Caco-2 (cell line): ENCODE results near the gene MTNR1B. TPM values are rescaled to one million over a fixed set of nuclear protein-coding genes. Genes with fewer than 3 reads are reported as not detected.

ENCODE experiments used
- BruUV-seq: library from RNA; stranded (reverse); fragments of 400-500 nt; replicated peaks from 2 replicates; lab custom pipeline; 2021; lab: Mats Ljungman, UMichigan
- CTCF ChIA-PET: fragments of 300-600 bp; sonication (Branson Sonifier 250); formaldehyde crosslinking; loops from one replicate; lab custom pipeline; 2022; ENCODE audit warnings: antibody characterized with exemption; lab: Charles Lee
- POLR2A ChIA-PET: fragments of 300-600 bp; sonication (Branson Sonifier 250); formaldehyde crosslinking; loops from one replicate; lab custom pipeline; 2022; ENCODE audit warnings: antibody characterized with exemption; lab: Charles Lee
- DNase-seq, 2 experiments: peaks; one replicate each; pipeline versions ENCODE4 v3.0.0 to v3.0.0-alpha.2; 2020 to 2022
- H3K27me3 ChIP-seq: replicated peaks from 2 replicates; pipeline ENCODE4 v1.6.0; 2011; ENCODE audit warnings: low read length; ENCODE audit not compliant: control insufficient read depth, insufficient read depth
- H3K36me3 ChIP-seq: 2 replicates; pipeline ENCODE4 v1.5.1; 2011; ENCODE audit warnings: low read length; ENCODE audit not compliant: control insufficient read depth, insufficient read depth
- H3K4me1 ChIP-seq: fragments of 250-450 bp; sonication (Bioruptor Pico); 2 replicates; pipeline ENCODE4 v1.5.1; 2020; ENCODE audit warnings: mild to moderate bottlenecking
- H3K4me3 ChIP-seq: 2 replicates; pipeline ENCODE4 v1.5.1; 2011; ENCODE audit warnings: low read depth, mild to moderate bottlenecking, control low read depth, low read length
- H3K9me3 ChIP-seq: fragments of 250-450 bp; sonication (Bioruptor Pico); 2 replicates; pipeline ENCODE4 v1.5.1; 2020; ENCODE audit warnings: mild to moderate bottlenecking, moderate library complexity
- H3K27ac Mint-ChIP-seq: one replicate; pipeline ENCODE4 v1.8.0; 2022; ENCODE audit warnings: mixed read lengths; ENCODE audit not compliant: unreplicated experiment
- H3K27me3 Mint-ChIP-seq: one replicate; pipeline ENCODE4 v1.8.0; 2022; ENCODE audit warnings: mixed read lengths; ENCODE audit not compliant: insufficient read depth, unreplicated experiment
- H3K36me3 Mint-ChIP-seq: one replicate; pipeline ENCODE4 v1.8.0; 2022; ENCODE audit warnings: mild to moderate bottlenecking, mixed read lengths; ENCODE audit not compliant: insufficient read depth, unreplicated experiment
- H3K4me1 Mint-ChIP-seq: one replicate; pipeline ENCODE4 v1.8.0; 2022; ENCODE audit warnings: low read depth, mixed read lengths; ENCODE audit not compliant: unreplicated experiment
- H3K4me3 Mint-ChIP-seq: one replicate; pipeline ENCODE4 v1.8.0; 2022; ENCODE audit warnings: mild to moderate bottlenecking, moderate library complexity, mixed read lengths; ENCODE audit not compliant: unreplicated experiment
- H3K9me3 Mint-ChIP-seq: one replicate; pipeline ENCODE4 v1.8.0; 2022; ENCODE audit warnings: mixed read lengths; ENCODE audit not compliant: unreplicated experiment
- CTCF ChIP-seq, 2 experiments: fragments of 200-600 bp in 1 of 2; IDR thresholded peaks; 1 replicate in 1 of 2; 2 replicates in 1 of 2; pipeline versions ENCODE4 v1.5.1 to v1.8.0; 2011 to 2022; ENCODE audit warnings: antibody characterized with exemption in 1 of 2, control low read depth in 1 of 2, inconsistent platforms in 1 of 2, low read depth in 1 of 2, low read length in 1 of 2, mild to moderate bottlenecking in 1 of 2, moderate library complexity in 1 of 2; ENCODE audit not compliant: insufficient read depth in 1 of 2, severe bottlenecking in 1 of 2, unreplicated experiment in 1 of 2
- intact Hi-C: fragments of 100-400 bp; cut with micrococcal nuclease; formaldehyde crosslinking; loops from one replicate; pipeline ENCODE4 v1.10.0; 2022; ENCODE audit not compliant: unreplicated experiment
- total RNA-seq: library from RNA; stranded (reverse); gene quantifications from 2 replicates; pipeline ENCODE4 v1.2.3, GENCODE V29; 2022

The MTNR1B gene
- total RNA-seq, 1 experiment from 2014 or later: not detected

GRCh38 chr11:93020248-93021046, 51.0 kb downstream of the MTNR1B start:
- Histone ChIP-seq H3K36me3 (no peaks in the 10 kb centered on the region), H3K4me1 (no peaks in the 10 kb centered on the region), H3K9me3 (0 out of 2 replicates have a peak, but pooled peaks cover 3% of the 10 kb centered on the region), H3K27me3 (no peaks in the 10 kb centered on the region), H3K4me3 (no peak overlapping the region)
- CTCF ChIA-PET: no interaction called here
- no peak for TF ChIP-seq CTCF (IDR thresholded peaks at IDR 0.05; ENCODE audit: insufficient read depth in 1 of 2, low read depth in 1 of 2, low read length in 1 of 2, severe bottlenecking in 1 of 2, unreplicated experiment in 1 of 2)
- Mint-ChIP-seq H3K27ac (no peak overlapping the region), H3K9me3 (no peaks in the 10 kb centered on the region), H3K27me3 (peaks cover 6% of the 10 kb centered on the region), H3K36me3 (no peaks in the 10 kb centered on the region), H3K4me3 (no peak overlapping the region), H3K4me1 (no peaks in the 10 kb centered on the region)
- no peak for DNase-seq
- intact Hi-C loops: no loop called here
- POLR2A ChIA-PET: no interaction called here
- no TSS peak for BruUV-seq

DNA sequence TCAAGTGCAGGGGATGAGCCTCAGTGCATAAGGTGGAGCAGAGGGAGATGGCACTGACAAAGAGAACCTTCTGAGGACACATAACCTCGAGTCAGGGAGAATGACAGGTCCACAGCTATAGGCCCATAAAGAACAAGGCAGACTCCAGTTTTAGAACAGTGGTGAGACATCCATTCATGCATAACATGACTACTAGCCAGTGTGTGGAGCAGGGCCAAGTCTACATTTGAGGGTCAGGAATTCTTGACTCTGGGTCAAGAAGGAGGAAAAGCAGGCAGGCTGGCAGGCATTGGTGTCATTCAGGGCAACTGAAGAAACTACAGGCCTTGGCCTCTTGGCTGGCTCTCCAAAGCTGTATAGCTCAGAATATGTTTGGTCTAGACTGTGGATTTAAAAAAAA, 54.9 kb downstream of the MTNR1B start:
- CTCF ChIA-PET: no interaction called here
- no peak for TF ChIP-seq CTCF (IDR thresholded peaks at IDR 0.05; ENCODE audit: insufficient read depth in 1 of 2, low read depth in 1 of 2, low read length in 1 of 2, severe bottlenecking in 1 of 2, unreplicated experiment in 1 of 2)
- H3K9me3 ChIP-seq: no peaks in the 10 kb centered on the region
- Mint-ChIP-seq H3K4me1 (no peaks in the 10 kb centered on the region), H3K27me3 (peaks cover 6% of the 10 kb centered on the region), H3K9me3 (no peaks in the 10 kb centered on the region), H3K27ac (no peak overlapping the region), H3K36me3 (no peaks in the 10 kb centered on the region), H3K4me3 (no peak overlapping the region)
- no TSS peak for BruUV-seq
- no peak overlapping the region for H3K4me3 ChIP-seq
- H3K27me3 ChIP-seq: no peaks in the 10 kb centered on the region
- no peak for DNase-seq
- H3K4me1 ChIP-seq: no peaks in the 10 kb centered on the region
- H3K36me3 ChIP-seq: no peaks in the 10 kb centered on the region
- intact Hi-C loops: no loop called here
- POLR2A ChIA-PET: no interaction called here

- no peak for DNase-seq
- no peaks in the 10 kb centered on the region for H3K9me3 Mint-ChIP-seq
- intact Hi-C loops: no loop called here
- CTCF ChIA-PET: no interaction called here
- no peak overlapping the region for H3K4me3 ChIP-seq
- no TSS peak for BruUV-seq
- no peak for TF ChIP-seq CTCF (IDR thresholded peaks at IDR 0.05; ENCODE audit: insufficient read depth in 1 of 2, low read depth in 1 of 2, low read length in 1 of 2, severe bottlenecking in 1 of 2, unreplicated experiment in 1 of 2)
- H3K36me3 ChIP-seq: no peaks in the 10 kb centered on the region
- no peak overlapping the region for H3K4me3 Mint-ChIP-seq
- peaks cover 10% of the 10 kb centered on the region for H3K27me3 Mint-ChIP-seq
- no peaks in the 10 kb centered on the region for H3K4me1 ChIP-seq
- no peaks in the 10 kb centered on the region for H3K4me1 Mint-ChIP-seq
- H3K9me3 ChIP-seq: no peaks in the 10 kb centered on the region
- no peak overlapping the region for H3K27ac Mint-ChIP-seq
- POLR2A ChIA-PET: no interaction called here
- H3K36me3 Mint-ChIP-seq: no peaks in the 10 kb centered on the region
- no peaks in the 10 kb centered on the region for H3K27me3 ChIP-seq
Measured at GRCh38 chr11:93025558-93026255, 56.3 kb downstream of the MTNR1B start.
